NCI-H2081 treated with DMSO at 0.1 percent for 48 hours (cell line): Measurements from ENCODE around the gene SLC5A10.

Experiments used
- DNase-seq: peaks from one replicate; lab custom pipeline; 2025; lab: John Stamatoyannopoulos, UW

SLC5A10 gene

DNA sequence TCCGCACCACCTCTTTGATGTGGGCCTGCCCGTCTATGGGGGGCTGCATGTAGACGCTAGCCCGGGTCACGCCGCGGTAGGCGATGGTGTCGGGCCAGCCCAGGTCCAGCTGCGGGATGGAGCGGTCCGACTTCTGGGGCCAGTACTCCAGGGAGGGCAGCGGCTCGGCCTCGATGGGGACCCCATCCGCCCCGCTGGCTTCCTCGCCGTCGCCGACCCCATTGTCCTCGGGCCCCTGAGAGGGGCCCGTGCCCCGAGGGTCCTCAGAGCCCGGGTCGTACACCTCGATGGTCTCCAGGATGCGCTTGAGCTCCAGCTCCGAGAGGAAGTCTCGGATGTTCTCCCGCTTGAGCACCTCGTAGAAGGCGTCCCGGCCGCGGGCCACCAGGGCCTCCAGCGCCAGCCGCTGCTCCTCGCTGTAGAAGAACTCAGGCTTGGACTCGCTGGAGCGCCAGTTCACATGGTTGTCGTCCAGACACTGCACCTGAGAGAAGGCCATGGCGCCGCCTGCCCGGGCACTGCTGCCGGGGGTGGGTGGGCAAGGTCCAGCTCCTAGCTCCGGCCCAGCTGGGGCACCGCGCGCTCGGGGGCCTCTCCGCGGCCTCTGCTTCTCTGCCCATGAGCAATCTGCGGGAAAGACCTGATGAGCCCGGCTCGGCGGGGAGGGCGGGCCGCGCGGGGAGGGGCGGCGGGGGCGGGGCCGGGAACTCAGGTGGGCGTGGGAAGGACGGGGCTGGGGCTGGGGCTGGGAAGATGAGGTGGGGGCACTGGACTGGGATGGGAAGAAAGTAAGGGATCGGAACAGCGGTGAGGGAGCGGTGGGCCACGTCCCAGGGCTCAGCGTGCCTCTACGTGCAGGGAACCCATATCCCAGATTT lies 51.8 kb downstream of the SLC5A10 start:
- DNase-seq, result no peak

GRCh38 chr17:19004421-19005136 lies 52.6 kb downstream of the SLC5A10 start, which contains the start of gene FAM83G:
TSS of gene FAM83G (minus strand) at chr17:19004764. CDS start at chr17:19004041, 723 bp downstream.
- no peak for DNase-seq

GRCh38 chr17:19005137-19005773 lies 53.3 kb downstream of the SLC5A10 start:
- DNase-seq, result no peak

DNA sequence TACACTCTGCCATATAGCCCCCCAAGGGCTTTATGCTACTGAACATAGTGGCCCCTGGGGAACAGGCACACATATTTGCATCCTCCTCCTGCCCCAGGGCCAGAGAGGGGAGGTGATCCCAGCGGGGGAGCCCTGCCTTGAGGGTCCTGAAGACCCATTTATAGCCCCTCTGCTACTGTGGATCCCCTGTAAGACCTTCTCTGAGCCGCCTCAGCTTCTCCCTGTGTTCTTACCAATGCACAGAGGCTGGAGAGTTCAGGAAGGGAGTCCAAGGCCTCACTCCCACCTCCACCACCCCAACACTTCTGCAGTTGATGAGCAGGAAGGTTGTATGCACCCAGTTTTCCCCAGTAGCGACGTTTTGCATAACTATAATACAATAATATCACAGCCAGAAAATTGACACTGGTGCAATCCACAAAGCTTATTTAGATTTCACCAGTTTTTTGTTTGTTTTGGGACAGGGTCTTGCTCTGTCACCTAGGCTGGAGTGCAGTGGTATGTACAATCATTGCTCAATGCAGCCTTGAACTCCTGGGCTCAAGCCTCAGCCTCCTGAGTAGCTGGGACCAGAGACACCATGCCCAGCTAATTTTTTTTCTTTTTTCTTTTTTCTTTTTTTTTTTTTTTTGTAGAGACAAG lies 53.9 kb downstream of the SLC5A10 start:
- DNase-seq, result no peak

- DNase-seq, result no peak
Observed at GRCh38 chr17:19006698-19007097, 54.7 kb downstream of the SLC5A10 start.

GRCh38 chr17:19009970-19010369 lies 58.0 kb downstream of the SLC5A10 start:
- DNase-seq, result no peak

- no peak for DNase-seq
Observed at GRCh38 chr17:19010729-19011505, 59.0 kb downstream of the SLC5A10 start.

- no peak for DNase-seq
Observed at GRCh38 chr17:19011581-19011980, 59.6 kb downstream of the SLC5A10 start.

DNA sequence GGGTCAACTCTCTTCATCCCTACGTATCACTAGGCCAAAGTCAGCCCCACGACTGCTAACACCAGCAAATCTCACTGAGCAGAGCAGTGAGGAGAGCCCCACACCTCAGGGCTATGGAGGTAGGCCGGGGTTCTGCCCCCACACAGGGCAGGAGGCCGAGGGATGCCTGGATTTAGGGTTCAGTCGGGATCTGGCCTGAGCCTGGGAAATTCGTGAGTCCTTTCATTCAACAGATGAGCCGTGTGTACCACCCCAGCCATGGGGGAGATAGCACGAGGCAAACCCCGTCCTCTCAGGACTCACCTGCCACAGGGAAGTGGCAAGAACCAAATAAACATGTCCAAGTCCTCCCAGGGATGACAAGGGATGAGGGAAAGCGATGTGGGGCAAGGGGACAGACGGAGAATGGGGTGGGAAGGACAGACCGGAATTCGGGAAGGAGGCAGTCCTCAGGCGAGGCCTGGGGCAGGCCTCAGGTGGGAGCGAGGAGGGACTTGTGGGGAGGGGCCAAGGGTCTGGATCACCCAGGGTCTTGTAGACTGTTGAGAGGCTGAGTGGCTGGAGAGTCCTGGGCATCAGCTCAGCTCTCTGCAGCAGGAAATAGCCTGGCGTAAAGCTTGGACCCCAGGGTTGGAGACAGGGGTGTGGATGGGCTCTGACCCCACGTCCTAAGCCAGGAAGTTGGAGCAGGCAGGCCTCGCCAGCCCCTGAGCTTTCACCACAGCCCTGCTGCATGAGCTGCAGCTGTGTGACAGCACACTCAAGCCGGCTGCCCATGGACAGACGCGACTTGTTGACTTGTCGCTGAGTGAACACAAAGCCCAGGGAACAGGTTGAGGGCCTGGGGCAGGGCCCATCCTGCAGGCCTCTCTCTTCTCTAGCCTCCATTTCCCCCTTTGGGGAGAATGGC lies 60.5 kb downstream of the SLC5A10 start:
- no peak for DNase-seq

GRCh38 chr17:19013226-19013625 lies 61.3 kb downstream of the SLC5A10 start:
- no peak for DNase-seq

DNA sequence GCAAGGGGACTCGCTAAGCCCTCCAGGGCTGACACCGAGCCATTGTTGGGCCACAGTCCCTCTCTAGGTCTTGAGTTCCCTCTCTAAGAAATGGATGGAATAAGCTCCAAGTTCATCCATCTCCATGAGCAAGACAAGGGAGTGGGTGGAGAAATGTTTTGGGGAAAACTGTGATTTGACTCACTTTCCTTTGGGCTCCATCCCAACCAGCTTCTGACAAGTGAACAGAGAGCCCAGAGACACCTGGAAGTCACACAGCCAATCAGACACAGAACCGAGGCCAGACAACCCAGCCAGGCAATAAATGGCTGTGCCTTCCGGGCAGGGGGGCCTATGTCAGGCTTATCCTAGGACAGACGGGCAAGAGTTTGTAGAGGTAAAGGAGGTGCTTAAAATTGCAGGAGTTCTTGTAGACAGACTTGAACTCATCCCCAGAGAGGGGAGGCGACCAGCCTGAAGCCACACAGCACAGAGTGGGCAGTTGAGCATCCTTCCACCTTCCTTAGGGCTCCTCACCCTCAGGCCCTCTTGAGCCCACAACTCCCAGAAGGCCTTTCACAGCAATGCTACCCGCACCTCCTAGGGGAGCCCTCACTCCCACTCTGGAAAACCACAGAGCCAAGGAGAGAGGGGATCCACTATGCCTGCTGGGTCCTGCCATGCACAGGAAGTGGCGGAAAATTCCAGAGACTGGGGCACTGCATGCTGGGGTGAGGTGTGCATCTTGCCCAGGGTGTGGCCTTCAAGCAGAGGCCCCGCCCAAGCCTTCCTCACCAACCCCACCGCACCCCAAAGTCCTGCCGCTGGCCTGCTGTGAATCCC lies 62.1 kb downstream of the SLC5A10 start:
- DNase-seq, result no peak

- no peak for DNase-seq
Observed at GRCh38 chr17:19014628-19015215, 62.8 kb downstream of the SLC5A10 start.

GRCh38 chr17:19015428-19015827 lies 63.5 kb downstream of the SLC5A10 start:
- DNase-seq, result no peak

GRCh38 chr17:19016297-19016696 lies 64.3 kb downstream of the SLC5A10 start:
- no peak for DNase-seq

DNA sequence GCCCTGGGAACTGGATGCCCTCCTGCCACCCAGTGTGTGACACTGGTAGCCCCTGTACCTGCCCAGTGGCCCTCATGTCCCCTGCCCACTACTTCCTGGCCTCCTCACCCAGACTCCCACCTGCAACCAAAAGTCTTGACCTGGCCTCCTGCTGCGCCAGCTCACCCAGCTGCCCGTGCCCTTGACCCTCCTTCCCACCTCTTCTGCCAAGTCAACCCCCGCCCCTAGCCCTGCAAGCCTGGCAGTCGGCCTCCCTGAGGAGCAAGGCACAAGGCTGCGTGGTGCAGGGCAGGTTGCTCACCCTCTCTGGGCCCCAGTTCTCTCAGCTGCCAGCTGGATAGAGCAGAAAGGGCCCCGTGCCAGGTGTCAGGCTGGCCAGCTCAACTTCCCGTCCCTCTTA lies 64.9 kb downstream of the SLC5A10 start:
- DNase-seq, result no peak

DNA sequence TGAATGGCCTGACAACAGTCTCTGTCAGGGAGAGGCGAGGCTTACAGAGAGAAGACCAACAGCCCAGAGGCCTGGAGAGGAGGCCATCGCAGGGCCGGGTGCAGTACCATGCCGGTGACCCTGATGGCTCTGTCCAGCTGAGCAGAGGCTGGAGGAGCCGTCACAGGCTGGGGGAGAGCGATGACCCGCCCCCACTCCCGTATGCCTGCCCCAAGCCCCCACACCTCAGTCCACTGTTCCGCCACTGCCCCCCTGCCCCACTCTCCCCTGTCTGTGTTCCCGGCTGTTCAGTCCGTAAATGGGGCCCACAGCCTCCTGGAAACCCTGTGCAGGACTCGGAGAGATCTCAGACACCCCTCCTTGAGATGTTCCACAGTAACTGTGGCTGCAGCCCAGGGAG lies 65.4 kb downstream of the SLC5A10 start:
- DNase-seq, result no peak

GRCh38 chr17:19017804-19018599 lies 66.0 kb downstream of the SLC5A10 start:
- DNase-seq, result no peak

GRCh38 chr17:19018600-19018950 lies 66.6 kb downstream of the SLC5A10 start:
- no peak for DNase-seq
